Measurements from ENCODE around the gene HMGCLL1. TPM values are rescaled to one million over a fixed set of nuclear protein-coding genes. Genes with fewer than 3 reads are reported as not detected.

HMGCLL1 gene
- total RNA-seq, 1 experiment from 2014 or later: 0.11 TPM

DNA sequence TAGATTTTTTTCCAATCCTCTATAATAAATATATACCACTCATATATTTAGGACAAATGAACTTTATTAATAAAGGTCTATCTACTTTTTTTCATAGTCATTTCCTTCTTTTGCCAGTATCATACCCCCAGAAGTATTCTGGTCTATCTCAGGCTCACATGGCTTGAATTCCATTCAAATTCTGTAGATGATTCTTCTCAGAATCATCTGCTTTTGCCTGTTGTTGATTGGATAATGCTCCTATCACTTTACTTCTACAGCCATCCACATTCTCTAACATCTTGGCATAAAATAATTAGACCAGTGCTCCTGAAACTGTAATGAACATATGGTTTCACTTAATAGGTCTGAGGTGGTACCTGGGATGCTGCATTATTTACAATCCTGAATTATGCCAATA, 130.5 kb downstream of the HMGCLL1 start:
- no peaks in the 10 kb centered on the region for H3K36me3 Mint-ChIP-seq
- no peak overlapping the region for H3K27ac Mint-ChIP-seq
- DNase-seq (ENCODE audit: low spot score): no peak
- TF ChIP-seq ZNF416 (CRISPR knock-in tag; IDR thresholded peaks at IDR 0.05) (no peak), TEAD1 (CRISPR knock-in tag; IDR thresholded peaks at IDR 0.05) (no peak), NR2C2 (CRISPR knock-in tag; IDR thresholded peaks at IDR 0.05) (no peak), NFE2L1 (CRISPR knock-in tag; IDR thresholded peaks at IDR 0.05) (no peak)
- TF ChIP-seq, protein P1, sequence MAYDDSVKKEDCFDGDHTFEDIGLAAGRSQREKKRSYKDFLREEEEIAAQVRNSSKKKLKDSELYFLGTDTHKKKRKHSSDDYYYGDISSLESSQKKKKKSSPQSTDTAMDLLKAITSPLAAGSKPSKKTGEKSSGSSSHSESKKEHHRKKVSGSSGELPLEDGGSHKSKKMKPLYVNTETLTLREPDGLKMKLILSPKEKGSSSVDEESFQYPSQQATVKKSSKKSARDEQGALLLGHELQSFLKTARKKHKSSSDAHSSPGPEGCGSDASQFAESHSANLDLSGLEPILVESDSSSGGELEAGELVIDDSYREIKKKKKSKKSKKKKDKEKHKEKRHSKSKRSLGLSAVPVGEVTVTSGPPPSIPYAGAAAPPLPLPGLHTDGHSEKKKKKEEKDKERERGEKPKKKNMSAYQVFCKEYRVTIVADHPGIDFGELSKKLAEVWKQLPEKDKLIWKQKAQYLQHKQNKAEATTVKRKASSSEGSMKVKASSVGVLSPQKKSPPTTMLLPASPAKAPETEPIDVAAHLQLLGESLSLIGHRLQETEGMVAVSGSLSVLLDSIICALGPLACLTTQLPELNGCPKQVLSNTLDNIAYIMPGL (CRISPR knock-in tag; IDR thresholded peaks at IDR 0.05): no peak
- H3K27me3 Mint-ChIP-seq (ENCODE audit: low read depth): no peaks in the 10 kb centered on the region
- CTCF ChIA-PET: interaction anchor here (1.0 to 2.1 kb wide), 2 partner anchors 172 to 493 kb away, joined by 3 to 7 read pairs; no protein-coding TSS in a partner anchor
- no peak for ATAC-seq
- no peak overlapping the region for H3K4me3 Mint-ChIP-seq
- no peaks in the 10 kb centered on the region for H3K4me1 Mint-ChIP-seq
- POLR2A ChIA-PET: no interaction called here
- H3K9me3 Mint-ChIP-seq: no peaks in the 10 kb centered on the region

DNA sequence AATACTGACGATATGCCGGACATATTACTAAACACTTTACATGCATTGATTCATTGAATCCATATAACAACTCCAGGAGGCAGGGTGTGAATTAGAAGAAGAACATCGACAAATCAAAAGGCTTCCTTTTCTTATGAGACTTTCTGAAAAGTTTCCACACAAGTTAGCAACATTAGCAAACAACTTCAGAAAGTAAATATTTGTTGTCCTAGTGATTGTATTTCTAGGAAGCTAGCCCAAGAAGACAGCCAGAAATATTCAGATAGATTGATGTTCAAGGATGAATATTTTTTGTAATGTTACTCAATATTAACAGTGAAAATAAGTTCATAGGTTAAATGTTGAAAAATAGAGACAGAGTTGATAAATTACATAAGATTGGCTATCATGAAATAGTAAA, 131.1 kb downstream of the HMGCLL1 start:
- Mint-ChIP-seq H3K36me3 (no peaks in the 10 kb centered on the region), H3K9me3 (no peaks in the 10 kb centered on the region), H3K4me3 (no peak overlapping the region), H3K27me3 (ENCODE audit: low read depth) (no peaks in the 10 kb centered on the region), H3K27ac (no peak overlapping the region), H3K4me1 (no peaks in the 10 kb centered on the region)
- POLR2A ChIA-PET: no interaction called here
- DNase-seq (ENCODE audit: low spot score): no peak
- no peak for ATAC-seq
- TF ChIP-seq SMAD4 (CRISPR knock-in tag; IDR thresholded peaks at IDR 0.05): no peak
- TF ChIP-seq, protein P2, sequence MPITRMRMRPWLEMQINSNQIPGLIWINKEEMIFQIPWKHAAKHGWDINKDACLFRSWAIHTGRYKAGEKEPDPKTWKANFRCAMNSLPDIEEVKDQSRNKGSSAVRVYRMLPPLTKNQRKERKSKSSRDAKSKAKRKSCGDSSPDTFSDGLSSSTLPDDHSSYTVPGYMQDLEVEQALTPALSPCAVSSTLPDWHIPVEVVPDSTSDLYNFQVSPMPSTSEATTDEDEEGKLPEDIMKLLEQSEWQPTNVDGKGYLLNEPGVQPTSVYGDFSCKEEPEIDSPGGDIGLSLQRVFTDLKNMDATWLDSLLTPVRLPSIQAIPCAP (CRISPR knock-in tag; IDR thresholded peaks at IDR 0.05): no peak
- no peak for TF ChIP-seq MYBL2 (CRISPR knock-in tag; IDR thresholded peaks at IDR 0.05)
- TF ChIP-seq, protein P3, sequence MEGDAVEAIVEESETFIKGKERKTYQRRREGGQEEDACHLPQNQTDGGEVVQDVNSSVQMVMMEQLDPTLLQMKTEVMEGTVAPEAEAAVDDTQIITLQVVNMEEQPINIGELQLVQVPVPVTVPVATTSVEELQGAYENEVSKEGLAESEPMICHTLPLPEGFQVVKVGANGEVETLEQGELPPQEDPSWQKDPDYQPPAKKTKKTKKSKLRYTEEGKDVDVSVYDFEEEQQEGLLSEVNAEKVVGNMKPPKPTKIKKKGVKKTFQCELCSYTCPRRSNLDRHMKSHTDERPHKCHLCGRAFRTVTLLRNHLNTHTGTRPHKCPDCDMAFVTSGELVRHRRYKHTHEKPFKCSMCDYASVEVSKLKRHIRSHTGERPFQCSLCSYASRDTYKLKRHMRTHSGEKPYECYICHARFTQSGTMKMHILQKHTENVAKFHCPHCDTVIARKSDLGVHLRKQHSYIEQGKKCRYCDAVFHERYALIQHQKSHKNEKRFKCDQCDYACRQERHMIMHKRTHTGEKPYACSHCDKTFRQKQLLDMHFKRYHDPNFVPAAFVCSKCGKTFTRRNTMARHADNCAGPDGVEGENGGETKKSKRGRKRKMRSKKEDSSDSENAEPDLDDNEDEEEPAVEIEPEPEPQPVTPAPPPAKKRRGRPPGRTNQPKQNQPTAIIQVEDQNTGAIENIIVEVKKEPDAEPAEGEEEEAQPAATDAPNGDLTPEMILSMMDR (IDR thresholded peaks at IDR 0.05): no peak
- TF ChIP-seq, protein P4, sequence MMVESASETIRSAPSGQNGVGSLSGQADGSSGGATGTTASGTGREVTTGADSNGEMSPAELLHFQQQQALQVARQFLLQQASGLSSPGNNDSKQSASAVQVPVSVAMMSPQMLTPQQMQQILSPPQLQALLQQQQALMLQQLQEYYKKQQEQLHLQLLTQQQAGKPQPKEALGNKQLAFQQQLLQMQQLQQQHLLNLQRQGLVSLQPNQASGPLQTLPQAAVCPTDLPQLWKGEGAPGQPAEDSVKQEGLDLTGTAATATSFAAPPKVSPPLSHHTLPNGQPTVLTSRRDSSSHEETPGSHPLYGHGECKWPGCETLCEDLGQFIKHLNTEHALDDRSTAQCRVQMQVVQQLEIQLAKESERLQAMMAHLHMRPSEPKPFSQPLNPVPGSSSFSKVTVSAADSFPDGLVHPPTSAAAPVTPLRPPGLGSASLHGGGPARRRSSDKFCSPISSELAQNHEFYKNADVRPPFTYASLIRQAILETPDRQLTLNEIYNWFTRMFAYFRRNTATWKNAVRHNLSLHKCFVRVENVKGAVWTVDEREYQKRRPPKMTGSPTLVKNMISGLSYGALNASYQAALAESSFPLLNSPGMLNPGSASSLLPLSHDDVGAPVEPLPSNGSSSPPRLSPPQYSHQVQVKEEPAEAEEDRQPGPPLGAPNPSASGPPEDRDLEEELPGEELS (CRISPR knock-in tag; IDR thresholded peaks at IDR 0.05): no peak
- TF ChIP-seq ETV6 (CRISPR knock-in tag; IDR thresholded peaks at IDR 0.05): no peak
- TF ChIP-seq ZNF317 (CRISPR knock-in tag; IDR thresholded peaks at IDR 0.05; ENCODE audit: borderline replicate concordance, low read depth): no peak
- TF ChIP-seq, protein P5, sequence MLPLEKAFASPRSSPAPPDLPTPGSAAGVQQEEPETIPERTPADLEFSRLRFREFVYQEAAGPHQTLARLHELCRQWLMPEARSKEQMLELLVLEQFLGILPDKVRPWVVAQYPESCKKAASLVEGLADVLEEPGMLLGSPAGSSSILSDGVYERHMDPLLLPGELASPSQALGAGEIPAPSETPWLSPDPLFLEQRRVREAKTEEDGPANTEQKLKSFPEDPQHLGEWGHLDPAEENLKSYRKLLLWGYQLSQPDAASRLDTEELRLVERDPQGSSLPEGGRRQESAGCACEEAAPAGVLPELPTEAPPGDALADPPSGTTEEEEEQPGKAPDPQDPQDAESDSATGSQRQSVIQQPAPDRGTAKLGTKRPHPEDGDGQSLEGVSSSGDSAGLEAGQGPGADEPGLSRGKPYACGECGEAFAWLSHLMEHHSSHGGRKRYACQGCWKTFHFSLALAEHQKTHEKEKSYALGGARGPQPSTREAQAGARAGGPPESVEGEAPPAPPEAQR (CRISPR knock-in tag; IDR thresholded peaks at IDR 0.05): no peak
- CTCF ChIA-PET: no interaction called here

DNA sequence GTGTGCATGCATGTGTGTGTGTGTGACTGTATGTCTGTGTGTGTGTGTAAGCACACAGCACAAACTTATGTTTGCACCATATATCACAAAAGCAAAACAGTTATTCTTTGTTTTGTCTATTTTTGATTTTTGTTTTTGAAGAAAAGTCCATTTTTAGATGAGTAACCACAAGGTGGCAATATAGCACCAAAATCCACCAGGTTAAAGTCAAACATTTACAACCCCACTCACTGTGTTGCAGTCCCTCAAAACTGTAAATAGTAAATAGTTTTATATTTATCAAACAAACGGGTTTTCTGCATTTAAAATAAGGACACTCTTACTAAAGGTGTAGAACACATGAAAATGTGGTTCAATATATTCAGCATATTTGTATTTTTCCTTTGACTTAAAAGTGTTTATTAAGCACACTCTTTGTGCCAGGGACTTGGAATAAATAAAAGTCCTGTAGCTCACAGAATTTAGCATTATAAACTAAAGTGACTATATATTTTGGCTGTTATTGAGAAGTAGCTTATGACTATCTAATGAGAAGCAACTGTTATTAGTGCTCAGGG, 133.3 kb downstream of the HMGCLL1 start:
- ATAC-seq: no peak
- TF ChIP-seq JUN (CRISPR knock-in tag; IDR thresholded peaks at IDR 0.05): no peak
- TF ChIP-seq, protein P3 (IDR thresholded peaks at IDR 0.05): 0 out of 2 replicates have a peak, but pooled peaks have one; percentile 30
- DNase-seq (ENCODE audit: low spot score): no peak
- no peak overlapping the region for H3K27ac Mint-ChIP-seq
- ChIA-PET POLR2A (interaction anchor here (0.7 kb wide), 1 partner anchor 561 kb away, joined by 3 read pairs; no protein-coding TSS in a partner anchor), CTCF (interaction anchor here (0.8 to 3.1 kb wide), 7 partner anchors 83 to 846 kb away, joined by 3 to 14 read pairs (median 3); partner anchors contain the start of gene COL21A1)
- no peak overlapping the region for H3K4me3 Mint-ChIP-seq
- H3K9me3 Mint-ChIP-seq: no peaks in the 10 kb centered on the region
- H3K36me3 Mint-ChIP-seq: no peaks in the 10 kb centered on the region
- no peaks in the 10 kb centered on the region for H3K4me1 Mint-ChIP-seq
- no peaks in the 10 kb centered on the region for H3K27me3 Mint-ChIP-seq (ENCODE audit: low read depth)

All from WTC11 (cell line).